Measurements from ENCODE around the gene NTM.

DNA sequence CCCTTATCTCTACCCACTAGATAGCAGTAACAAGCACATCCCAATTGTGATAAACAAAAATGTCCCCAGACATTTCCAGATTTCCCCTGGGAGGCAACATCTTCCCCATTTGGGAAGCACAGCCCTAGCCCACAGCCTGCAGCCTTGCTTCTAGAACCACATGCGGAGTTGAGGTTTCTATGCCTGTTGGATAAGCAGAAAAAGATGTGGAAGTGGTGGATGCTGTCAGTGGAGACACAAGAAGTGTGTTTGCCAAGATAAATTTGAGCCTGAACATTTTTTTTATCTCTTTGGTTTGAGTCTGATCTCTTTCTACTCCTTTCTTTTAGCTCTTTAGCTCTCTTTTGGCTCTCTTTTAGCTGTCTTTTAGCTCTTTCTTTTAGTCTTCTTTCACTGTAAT lies 884.5 kb downstream of the NTM start:
- TF ChIP-seq POLR2A (IDR thresholded peaks at IDR 0.05) = no peak
- TF ChIP-seq, protein P1, sequence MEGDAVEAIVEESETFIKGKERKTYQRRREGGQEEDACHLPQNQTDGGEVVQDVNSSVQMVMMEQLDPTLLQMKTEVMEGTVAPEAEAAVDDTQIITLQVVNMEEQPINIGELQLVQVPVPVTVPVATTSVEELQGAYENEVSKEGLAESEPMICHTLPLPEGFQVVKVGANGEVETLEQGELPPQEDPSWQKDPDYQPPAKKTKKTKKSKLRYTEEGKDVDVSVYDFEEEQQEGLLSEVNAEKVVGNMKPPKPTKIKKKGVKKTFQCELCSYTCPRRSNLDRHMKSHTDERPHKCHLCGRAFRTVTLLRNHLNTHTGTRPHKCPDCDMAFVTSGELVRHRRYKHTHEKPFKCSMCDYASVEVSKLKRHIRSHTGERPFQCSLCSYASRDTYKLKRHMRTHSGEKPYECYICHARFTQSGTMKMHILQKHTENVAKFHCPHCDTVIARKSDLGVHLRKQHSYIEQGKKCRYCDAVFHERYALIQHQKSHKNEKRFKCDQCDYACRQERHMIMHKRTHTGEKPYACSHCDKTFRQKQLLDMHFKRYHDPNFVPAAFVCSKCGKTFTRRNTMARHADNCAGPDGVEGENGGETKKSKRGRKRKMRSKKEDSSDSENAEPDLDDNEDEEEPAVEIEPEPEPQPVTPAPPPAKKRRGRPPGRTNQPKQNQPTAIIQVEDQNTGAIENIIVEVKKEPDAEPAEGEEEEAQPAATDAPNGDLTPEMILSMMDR (IDR thresholded peaks at IDR 0.05) = no peak

All from adrenal gland (tissue), 5 donors.